NT2/D1 (cell line): ENCODE data around the gene RAB31.

Experiments
- DNase-seq: peaks from one replicate; pipeline ENCODE4 v3.0.0-alpha.2; 2011; ENCODE audit warnings: low read depth, low spot score
- H3K27me3 ChIP-seq: 2 replicates; pipeline ENCODE4 v1.6.0; 2011; ENCODE audit warnings: mild to moderate bottlenecking; ENCODE audit not compliant: insufficient read length, insufficient read depth
- H3K36me3 ChIP-seq: 2 replicates; pipeline ENCODE4 v1.6.1; 2011; ENCODE audit warnings: mild to moderate bottlenecking, low read length, mixed read lengths; ENCODE audit not compliant: insufficient read depth, insufficient read length
- H3K4me1 ChIP-seq: 2 replicates; pipeline ENCODE4 v1.5.1; 2011; ENCODE audit not compliant: insufficient read depth, insufficient read length
- H3K4me3 ChIP-seq: 2 replicates; pipeline ENCODE4 v1.5.1; 2011; ENCODE audit warnings: low read depth; ENCODE audit not compliant: insufficient read length
- H3K9ac ChIP-seq: 2 replicates; pipeline ENCODE4 v1.6.0; 2011; ENCODE audit warnings: low read depth; ENCODE audit not compliant: insufficient read length
- H3K9me3 ChIP-seq: 2 replicates; pipeline ENCODE4 v1.5.1; 2011; ENCODE audit warnings: mild to moderate bottlenecking, low read length; ENCODE audit not compliant: insufficient read depth
- SUZ12 ChIP-seq: IDR thresholded peaks from 2 replicates; pipeline ENCODE4 v1.6.1; 2011; ENCODE audit not compliant: insufficient read length, insufficient read depth; ENCODE audit errors: extremely low read depth
- YY1 ChIP-seq: IDR thresholded peaks from 2 replicates; pipeline ENCODE4 v1.6.1; 2011; ENCODE audit not compliant: insufficient read length, insufficient read depth
- ZNF274 ChIP-seq: IDR thresholded peaks from 2 replicates; pipeline ENCODE4 v1.6.1; 2011; ENCODE audit warnings: mild to moderate bottlenecking, low read depth, low read length

RAB31 gene

GRCh38 chr18:9771261-9771976, 63.3 kb downstream of the RAB31 start:
- Histone ChIP-seq H3K36me3 (peaks cover 3% of the 10 kb centered on the region), H3K4me3 (no peak overlapping the region), H3K27me3 (no peaks in the 10 kb centered on the region), H3K4me1 (peaks cover 3% of the 10 kb centered on the region), H3K9ac (no peak overlapping the region), H3K9me3 (no peaks in the 10 kb centered on the region)
- peak; percentile 52 for DNase-seq
- TF ChIP-seq YY1 (no peak), SUZ12 (no peak), ZNF274 (no peak)

GRCh38 chr18:9771977-9772660, 64.0 kb downstream of the RAB31 start:
- no peak for DNase-seq
- no peak for TF ChIP-seq ZNF274
- TF ChIP-seq YY1: no peak
- no peak for TF ChIP-seq SUZ12
- H3K4me3 ChIP-seq: no peak overlapping the region
- no peak overlapping the region for H3K9ac ChIP-seq
- no peaks in the 10 kb centered on the region for H3K27me3 ChIP-seq
- H3K4me1 ChIP-seq: peaks cover 3% of the 10 kb centered on the region
- no peaks in the 10 kb centered on the region for H3K9me3 ChIP-seq
- peaks cover 4% of the 10 kb centered on the region for H3K36me3 ChIP-seq

- Histone ChIP-seq H3K36me3 (peaks cover 6% of the 10 kb centered on the region), H3K9me3 (no peaks in the 10 kb centered on the region), H3K4me3 (no peak overlapping the region), H3K9ac (no peak overlapping the region), H3K4me1 (peaks cover 3% of the 10 kb centered on the region), H3K27me3 (no peaks in the 10 kb centered on the region)
- no peak for DNase-seq
- TF ChIP-seq ZNF274 (no peak), SUZ12 (no peak), YY1 (no peak)
These were observed 65.0 kb downstream of the RAB31 start for GRCh38 chr18:9772847-9773677.

- H3K9me3 ChIP-seq: no peaks in the 10 kb centered on the region
- peaks cover 6% of the 10 kb centered on the region for H3K36me3 ChIP-seq
- TF ChIP-seq SUZ12: no peak
- no peak for TF ChIP-seq ZNF274
- no peak for TF ChIP-seq YY1
- no peak overlapping the region for H3K4me3 ChIP-seq
- no peak for DNase-seq
- H3K4me1 ChIP-seq: peaks cover 3% of the 10 kb centered on the region
- no peaks in the 10 kb centered on the region for H3K27me3 ChIP-seq
- H3K9ac ChIP-seq: no peak overlapping the region
These were observed 66.0 kb downstream of the RAB31 start for GRCh38 chr18:9774150-9774549.

GRCh38 chr18:9775178-9775577, 67.1 kb downstream of the RAB31 start:
- no peak for DNase-seq
- H3K4me1 ChIP-seq: peaks cover 3% of the 10 kb centered on the region
- H3K9me3 ChIP-seq: no peaks in the 10 kb centered on the region
- no peaks in the 10 kb centered on the region for H3K27me3 ChIP-seq
- no peak overlapping the region for H3K4me3 ChIP-seq
- H3K9ac ChIP-seq: no peak overlapping the region
- H3K36me3 ChIP-seq: peaks cover 6% of the 10 kb centered on the region
- TF ChIP-seq SUZ12 (no peak), ZNF274 (no peak), YY1 (no peak)

- H3K4me1 ChIP-seq: no peaks in the 10 kb centered on the region
- peaks cover 6% of the 10 kb centered on the region for H3K36me3 ChIP-seq
- H3K4me3 ChIP-seq: no peak overlapping the region
- H3K27me3 ChIP-seq: no peaks in the 10 kb centered on the region
- no peak overlapping the region for H3K9ac ChIP-seq
- TF ChIP-seq SUZ12: no peak
- TF ChIP-seq YY1: no peak
- TF ChIP-seq ZNF274: no peak
- no peaks in the 10 kb centered on the region for H3K9me3 ChIP-seq
- DNase-seq: no peak
These were observed 71.5 kb downstream of the RAB31 start for GRCh38 chr18:9779630-9780029.
